Right hindlimb (tissue), 1 donor: ENCODE data around the gene CDKN2AIP.
"Not testable (repeated sequence)": the region's sequence is repeated elsewhere in the genome, so short reads cannot be mapped to it uniquely, and the experiment has no call there.

ENCODE experiments used
- DNase-seq: peaks from one replicate; pipeline ENCODE4 v3.0.0-alpha.2; 2018

The CDKN2AIP gene

GRCh38 chr4:183416879-183417755 lies 27.3 kb upstream of the CDKN2AIP start:
- no peak for DNase-seq

- no peak for DNase-seq
Observed at GRCh38 chr4:183422962-183423631, 21.3 kb upstream of the CDKN2AIP start.

GRCh38 chr4:183424109-183424744 lies 20.2 kb upstream of the CDKN2AIP start:
- DNase-seq: no peak

DNA sequence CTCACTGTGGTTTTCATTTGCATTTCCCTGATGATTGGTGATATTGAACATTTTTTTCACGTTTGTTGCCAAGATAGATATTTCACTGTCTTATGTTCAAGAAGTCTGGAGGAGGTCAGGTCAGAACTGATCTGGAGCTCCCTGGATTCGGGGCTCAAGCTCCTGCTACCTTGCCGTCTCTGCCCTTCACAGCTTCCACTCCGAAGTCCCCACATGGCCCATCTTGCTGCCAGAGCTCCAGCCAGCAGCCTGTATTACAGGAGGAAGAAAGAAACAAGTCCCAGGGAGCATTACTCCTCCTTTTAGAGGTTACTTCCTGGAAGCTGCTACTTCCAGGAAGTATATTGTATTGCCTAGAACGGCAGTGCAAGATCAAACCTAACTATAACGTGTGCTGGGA lies 17.9 kb upstream of the CDKN2AIP start:
- no peak for DNase-seq

DNA sequence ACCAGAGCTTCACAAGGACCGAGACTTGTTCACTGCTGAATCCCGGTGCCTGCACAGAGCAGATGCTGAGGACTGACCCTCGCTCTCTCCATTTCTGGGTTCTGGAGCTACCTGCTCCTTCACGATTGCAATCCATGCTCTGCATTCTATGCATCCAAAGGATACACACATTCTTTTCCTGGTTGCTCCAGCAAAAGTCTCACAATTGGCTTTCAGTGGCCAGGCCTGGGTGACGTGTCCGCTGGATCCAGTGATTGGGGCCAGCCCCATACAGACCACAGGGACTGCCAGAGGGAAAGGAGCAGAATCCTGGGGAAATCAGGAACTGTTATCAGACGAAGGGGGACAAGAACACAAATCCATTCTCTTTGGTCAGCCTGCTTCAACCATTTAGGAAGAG lies 14.9 kb upstream of the CDKN2AIP start:
- DNase-seq: no peak

DNA sequence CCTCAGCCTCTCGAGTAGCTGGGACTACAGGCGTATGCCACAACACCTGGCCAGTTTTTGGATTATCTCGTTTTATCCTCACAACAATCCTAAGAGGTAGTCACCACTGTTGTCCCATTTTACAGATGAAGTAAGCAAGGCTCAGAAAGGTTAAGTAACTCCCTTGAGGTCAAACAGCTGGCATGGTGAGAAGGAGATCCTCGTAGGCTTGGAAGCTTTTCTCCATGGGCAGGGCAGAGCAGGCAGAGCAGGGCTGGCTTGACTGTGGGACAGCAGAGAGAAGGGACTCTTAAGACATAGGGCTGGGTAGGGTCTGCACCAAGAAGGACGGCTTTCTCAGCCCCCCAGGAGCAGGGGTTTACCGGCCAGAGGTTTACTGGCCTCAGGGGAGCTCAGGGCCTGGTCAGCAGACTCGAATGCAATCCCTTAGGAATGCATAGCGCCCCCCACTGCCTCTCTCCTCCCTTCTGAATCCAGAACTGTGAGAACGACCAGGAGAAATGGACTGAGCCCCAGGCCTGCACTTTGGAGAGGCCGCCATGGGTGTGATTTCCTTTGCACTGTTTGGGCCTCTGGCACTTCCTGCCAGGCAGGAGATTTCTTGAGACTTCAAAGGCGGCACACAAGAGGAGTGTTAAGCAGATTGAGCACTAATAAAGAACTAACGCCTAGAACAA lies 14.0 kb upstream of the CDKN2AIP start:
- no peak for DNase-seq

DNA sequence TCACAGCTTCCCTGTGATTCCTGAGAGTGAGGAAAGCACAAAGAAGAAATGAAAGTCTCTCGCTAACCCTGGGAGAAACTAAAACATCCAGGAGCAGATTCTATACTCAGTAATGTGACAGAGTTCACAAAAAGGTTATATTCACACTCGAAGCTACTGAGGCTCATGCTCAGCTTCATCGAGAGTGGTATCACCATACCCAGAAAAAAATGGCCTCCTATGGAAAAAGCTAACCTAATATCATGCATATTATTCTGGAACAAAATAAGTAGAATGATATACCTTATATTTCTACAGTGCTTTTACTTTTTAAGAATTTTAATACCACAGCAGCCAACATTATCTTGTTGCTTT lies 13.5 kb upstream of the CDKN2AIP start:
- DNase-seq: no peak

DNA sequence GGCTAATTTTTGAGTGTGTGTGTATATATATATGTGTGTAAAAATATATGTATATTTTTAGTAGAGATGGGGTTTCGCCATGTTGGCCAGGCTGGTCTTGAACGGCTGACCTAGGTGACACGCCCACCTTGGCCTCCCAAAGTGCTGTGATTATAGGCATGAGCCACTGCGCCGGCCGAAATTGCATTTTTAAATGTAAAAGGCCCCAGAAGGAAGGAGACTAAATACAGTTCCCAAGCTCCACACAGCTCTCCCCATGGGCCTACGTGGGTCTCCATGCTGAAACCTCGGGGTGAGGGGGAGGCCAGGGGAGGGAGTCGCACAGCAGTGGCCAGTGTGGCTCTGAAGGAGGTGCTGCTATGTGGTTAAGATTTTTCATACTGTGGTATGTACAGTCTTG lies 12.8 kb upstream of the CDKN2AIP start:
- no peak for DNase-seq

DNA sequence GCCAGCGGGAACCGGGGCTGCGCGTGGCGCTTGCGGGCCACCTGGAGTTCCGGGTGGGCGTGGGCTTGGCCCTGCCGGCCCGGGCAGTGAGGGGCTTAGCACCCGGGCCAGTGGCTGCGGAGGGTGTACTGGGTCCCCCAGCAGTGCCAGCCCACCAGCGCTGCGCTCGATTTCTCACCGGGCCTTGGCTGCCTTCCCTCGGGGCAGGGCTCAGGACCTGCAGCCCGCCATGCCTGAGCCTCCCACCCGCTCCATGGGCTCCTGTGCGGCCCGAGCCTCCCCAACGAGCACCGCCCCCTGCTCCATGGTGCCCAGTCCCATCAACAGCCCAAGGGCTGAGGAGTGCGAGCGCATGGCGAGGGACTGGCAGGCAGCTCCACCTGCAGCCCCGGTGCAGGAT lies 11.3 kb upstream of the CDKN2AIP start:
- not testable (repeated sequence) for DNase-seq

GRCh38 chr4:183434264-183434663 lies 10.2 kb upstream of the CDKN2AIP start:
- DNase-seq: no peak

DNA sequence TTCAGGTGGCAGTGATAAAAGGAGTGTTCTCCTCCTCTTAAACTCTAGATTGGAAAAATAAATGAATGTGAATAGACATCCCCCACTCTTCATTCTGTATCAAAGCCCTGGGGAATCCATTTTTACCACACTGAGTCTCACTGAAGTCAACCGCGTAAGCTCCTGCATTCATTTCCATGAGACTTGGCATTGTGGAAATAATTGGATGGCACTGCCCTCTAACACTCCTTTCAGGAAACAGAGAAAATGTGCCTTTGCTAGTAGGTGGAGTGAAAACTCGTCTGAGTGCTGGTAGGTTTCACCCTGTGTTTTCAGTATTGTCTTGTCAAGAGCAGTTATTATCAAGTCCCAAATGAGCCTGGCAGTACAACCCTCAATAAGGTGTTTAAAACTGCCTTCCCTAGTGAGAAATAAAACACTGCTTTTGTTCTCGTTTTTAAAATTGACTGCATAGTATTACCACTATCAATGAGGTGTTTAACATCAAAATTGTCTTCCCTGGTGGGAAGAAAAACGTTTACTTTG lies 9.7 kb upstream of the CDKN2AIP start:
- DNase-seq: no peak

DNA sequence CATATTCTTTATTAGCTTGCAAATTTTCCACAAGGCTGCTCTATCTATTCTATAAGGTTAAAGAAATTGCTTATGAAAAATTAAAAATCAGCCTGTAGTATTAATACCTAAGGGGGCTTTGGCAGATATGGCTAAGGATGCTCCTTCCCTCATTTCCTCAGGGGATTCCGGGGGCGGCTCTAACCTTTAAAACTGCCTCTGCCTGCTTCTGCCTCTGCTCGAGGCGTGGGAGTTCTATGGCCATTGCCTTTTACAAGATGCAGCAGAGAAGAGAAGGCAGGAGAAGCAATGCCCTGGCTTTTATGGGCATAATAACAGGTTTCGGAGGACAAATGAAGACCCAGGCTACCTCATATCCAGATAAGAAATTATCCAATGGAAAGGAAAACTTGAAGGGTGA lies 8.6 kb upstream of the CDKN2AIP start:
- no peak for DNase-seq

GRCh38 chr4:183436417-183436816 lies 8.0 kb upstream of the CDKN2AIP start:
- no peak for DNase-seq

GRCh38 chr4:183437452-183437851 lies 7.0 kb upstream of the CDKN2AIP start:
- DNase-seq: no peak

DNA sequence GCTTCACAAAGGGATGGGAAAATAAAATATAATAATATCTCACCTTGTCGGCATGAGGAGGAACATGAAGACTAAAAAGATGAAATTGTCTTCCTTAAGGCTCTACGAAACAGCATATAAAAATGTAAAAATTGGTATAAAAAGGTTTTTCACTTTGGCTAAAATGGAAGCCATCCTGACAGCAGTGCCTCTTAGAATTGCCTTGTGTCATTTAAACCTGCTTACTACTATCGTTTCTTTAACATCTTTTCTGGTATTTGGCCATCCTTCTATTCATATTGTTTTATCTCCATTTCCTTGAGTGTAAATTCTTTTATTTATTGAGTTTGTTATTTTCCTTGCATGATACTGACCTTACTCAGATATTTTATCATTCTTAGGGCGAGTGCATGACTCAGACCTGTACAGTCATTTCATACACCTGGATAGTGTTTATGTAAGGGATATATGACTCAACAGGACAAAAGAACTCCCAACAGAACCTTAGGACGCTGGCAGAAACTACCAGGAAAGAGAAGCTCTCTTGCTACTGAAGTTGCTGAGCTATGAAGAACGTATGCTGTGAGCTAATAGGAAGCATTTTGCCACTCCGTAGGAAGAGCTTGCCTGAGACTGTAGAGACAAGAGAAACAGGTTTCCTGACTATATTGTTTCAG lies 5.8 kb upstream of the CDKN2AIP start:
- DNase-seq: no peak

- no peak for DNase-seq
Observed at GRCh38 chr4:183441276-183441675, 3.2 kb upstream of the CDKN2AIP start.

GRCh38 chr4:183443655-183444213 lies 702 bp upstream of the CDKN2AIP start:
- DNase-seq: no peak

GRCh38 chr4:183445097-183445428 lies 627 bp downstream of the CDKN2AIP start:
- DNase-seq: no peak

- no peak for DNase-seq
Observed at GRCh38 chr4:183447646-183448045, 3.2 kb downstream of the CDKN2AIP start.

DNA sequence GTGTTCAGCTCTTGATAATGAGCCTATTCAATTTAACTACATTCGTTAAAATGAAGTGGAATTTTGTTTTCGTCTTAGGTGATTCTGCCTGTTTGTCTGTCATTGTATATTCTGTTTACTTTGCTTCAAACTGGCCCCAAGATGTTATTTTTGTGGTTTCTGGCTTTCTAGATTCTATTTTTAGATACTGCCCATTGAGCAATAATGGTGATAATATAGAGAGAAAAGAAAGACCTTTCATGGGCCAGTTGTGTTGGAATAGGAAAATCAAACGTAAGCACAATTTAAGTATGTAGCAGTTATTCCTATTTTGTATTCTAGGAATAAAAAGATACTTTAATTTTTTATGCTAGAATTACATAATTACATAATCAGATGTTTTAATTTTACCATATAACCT lies 4.0 kb downstream of the CDKN2AIP start:
- no peak for DNase-seq

DNA sequence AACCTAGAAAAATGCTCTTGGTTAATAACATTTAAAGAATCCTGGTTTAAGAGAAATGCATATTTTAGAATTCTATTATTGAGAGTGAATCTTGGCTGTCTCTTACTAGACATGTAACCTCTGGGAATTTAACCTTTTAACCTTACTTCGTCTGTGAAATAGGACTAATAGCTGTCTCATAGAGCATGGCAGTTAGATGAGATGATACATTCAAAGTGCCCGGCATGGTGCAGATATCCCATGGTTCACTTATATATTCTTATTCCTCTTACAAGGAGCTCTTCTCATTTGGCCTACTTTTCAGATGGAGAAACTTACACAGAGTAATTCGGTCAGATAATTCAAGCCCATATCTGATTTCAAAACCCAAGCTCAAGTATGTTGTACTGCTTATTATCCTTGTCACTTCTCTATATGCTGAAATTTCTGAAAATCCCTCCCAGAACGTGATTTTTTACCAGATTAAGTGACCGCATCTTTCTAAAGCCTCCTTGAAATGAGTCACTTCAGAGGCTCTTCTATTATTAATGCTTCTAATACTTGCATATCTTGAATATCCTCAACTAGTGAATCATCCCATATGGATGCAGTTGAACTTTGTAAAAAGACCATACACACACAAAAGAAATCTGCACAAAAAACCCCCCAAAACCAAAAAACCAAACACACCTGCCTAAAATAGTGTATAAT lies 4.9 kb downstream of the CDKN2AIP start:
- DNase-seq: no peak

DNA sequence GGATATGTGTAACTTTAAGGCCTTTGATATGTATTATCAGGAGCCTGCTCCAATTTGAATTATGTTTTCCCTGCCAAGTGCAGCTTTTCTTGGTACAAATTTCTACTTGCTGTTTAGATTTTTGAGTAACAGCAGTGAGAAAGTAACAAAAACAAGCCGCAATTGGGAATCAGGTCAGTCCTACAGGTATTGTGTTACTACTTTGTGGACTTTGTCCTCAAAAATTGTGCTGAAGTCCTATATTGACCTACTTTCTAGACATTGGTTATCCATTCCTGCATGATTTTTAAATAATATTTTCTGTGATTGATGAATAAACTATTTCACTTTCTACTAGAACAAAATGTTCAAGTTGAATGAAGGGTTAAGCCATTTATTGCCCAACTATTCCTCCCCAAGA lies 5.7 kb downstream of the CDKN2AIP start:
- DNase-seq: no peak
